Neural cell (in vitro differentiated cells): ENCODE data around the gene OR11H7.

Source experiments
- EZH2 ChIP-seq: fragments of 200-600, 300-800 bp; shearing (Covaris generic), sonication (generic); IDR thresholded peaks from 2 replicates; pipeline ENCODE4 v1.6.1; 2014; ENCODE audit warnings: antibody characterized with exemption, low read length, borderline replicate concordance, mild to moderate bottlenecking; ENCODE audit not compliant: insufficient read depth, poor library complexity, severe bottlenecking
- MXI1 ChIP-seq: fragments of 450-650 bp; conservative IDR thresholded peaks from 2 replicates; pipeline ENCODE4 v1.6.1; 2014; ENCODE audit warnings: antibody characterized with exemption, mild to moderate bottlenecking; ENCODE audit not compliant: poor library complexity, severe bottlenecking
- POLR2AphosphoS5 ChIP-seq: IDR thresholded peaks from 2 replicates; pipeline ENCODE4 v1.6.1; 2012
- SMC3 ChIP-seq: fragments of 450-650 bp; conservative IDR thresholded peaks from 2 replicates; pipeline ENCODE4 v1.6.1; 2014; ENCODE audit warnings: antibody characterized with exemption, mild to moderate bottlenecking, moderate library complexity; ENCODE audit not compliant: poor library complexity
- TF ChIP-seq, protein P1 (sequence below): fragments of 450-650 bp; IDR thresholded peaks from 2 replicates; pipeline ENCODE4 v1.5.1; 2014; ENCODE audit warnings: antibody characterized with exemption, mild to moderate bottlenecking, moderate library complexity; ENCODE audit not compliant: poor library complexity, severe bottlenecking

DNA sequence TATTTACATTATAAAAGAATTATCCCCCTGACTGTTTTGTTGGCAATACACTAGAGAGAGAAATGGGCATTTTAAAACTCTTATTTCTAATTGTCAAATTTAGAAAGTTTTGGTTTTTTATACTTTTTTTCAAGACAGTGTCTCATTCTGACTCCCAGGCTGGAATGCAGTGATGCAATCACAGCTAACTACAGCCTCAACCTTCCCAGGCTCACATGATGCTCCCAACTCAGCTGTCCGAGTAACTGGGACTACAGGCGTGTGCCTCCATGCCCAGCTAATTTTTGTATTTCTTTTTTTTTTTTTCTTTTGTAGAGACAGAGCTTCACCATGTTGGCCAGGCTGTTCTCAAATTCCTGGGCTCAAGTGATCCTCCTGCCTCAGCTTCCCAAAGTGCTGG lies 13.6 kb upstream of the OR11H7 start:
- TF ChIP-seq, protein P1, sequence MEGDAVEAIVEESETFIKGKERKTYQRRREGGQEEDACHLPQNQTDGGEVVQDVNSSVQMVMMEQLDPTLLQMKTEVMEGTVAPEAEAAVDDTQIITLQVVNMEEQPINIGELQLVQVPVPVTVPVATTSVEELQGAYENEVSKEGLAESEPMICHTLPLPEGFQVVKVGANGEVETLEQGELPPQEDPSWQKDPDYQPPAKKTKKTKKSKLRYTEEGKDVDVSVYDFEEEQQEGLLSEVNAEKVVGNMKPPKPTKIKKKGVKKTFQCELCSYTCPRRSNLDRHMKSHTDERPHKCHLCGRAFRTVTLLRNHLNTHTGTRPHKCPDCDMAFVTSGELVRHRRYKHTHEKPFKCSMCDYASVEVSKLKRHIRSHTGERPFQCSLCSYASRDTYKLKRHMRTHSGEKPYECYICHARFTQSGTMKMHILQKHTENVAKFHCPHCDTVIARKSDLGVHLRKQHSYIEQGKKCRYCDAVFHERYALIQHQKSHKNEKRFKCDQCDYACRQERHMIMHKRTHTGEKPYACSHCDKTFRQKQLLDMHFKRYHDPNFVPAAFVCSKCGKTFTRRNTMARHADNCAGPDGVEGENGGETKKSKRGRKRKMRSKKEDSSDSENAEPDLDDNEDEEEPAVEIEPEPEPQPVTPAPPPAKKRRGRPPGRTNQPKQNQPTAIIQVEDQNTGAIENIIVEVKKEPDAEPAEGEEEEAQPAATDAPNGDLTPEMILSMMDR, result no peak
- no peak for TF ChIP-seq MXI1
- TF ChIP-seq POLR2AphosphoS5, result no peak
- no peak for TF ChIP-seq SMC3
- no peak for TF ChIP-seq EZH2
